GM18868 (cell line): ENCODE data around the gene TUBA1B.
"Not testable (repeated sequence)": the region's sequence is repeated elsewhere in the genome, so short reads cannot be mapped to it uniquely, and the experiment has no call there.

Experiments
- ATAC-seq: cut with Tn5 transposase; IDR thresholded peaks from one replicate; pipeline ENCODE4 v1.9.1; 2021; ENCODE audit warnings: mild to moderate bottlenecking, moderate library complexity; ENCODE audit not compliant: unreplicated experiment

Gene TUBA1B

GRCh38 chr12:49127971-49128370 lies 3.2 kb downstream of the TUBA1B start:
- not testable (repeated sequence) for ATAC-seq

GRCh38 chr12:49126852-49127763 lies 4.1 kb downstream of the TUBA1B start:
- ATAC-seq: no peak

GRCh38 chr12:49121047-49121696 lies 10.0 kb downstream of the TUBA1B start:
- no peak for ATAC-seq

GRCh38 chr12:49111206-49111605 lies 20.0 kb downstream of the TUBA1B start:
- ATAC-seq: no peak

- ATAC-seq: peak; percentile 98
These were observed 20.6 kb downstream of the TUBA1B start, which contains the start of gene LMBR1L for GRCh38 chr12:49110464-49111155. TSS of gene LMBR1L (minus strand) at chr12:49110847. CDS start at chr12:49110555, 292 bp downstream.

GRCh38 chr12:49109641-49110463 lies 21.3 kb downstream of the TUBA1B start:
- no peak for ATAC-seq

GRCh38 chr12:49108958-49109404 lies 22.2 kb downstream of the TUBA1B start:
- ATAC-seq: no peak

- ATAC-seq: no peak
These were observed 25.6 kb downstream of the TUBA1B start for GRCh38 chr12:49105504-49106084.

GRCh38 chr12:49104822-49105221 lies 26.4 kb downstream of the TUBA1B start:
- ATAC-seq: no peak

GRCh38 chr12:49100380-49100779 lies 30.8 kb downstream of the TUBA1B start:
- ATAC-seq: no peak

GRCh38 chr12:49098703-49099102 lies 32.5 kb downstream of the TUBA1B start:
- ATAC-seq: no peak

GRCh38 chr12:49098035-49098451 lies 33.2 kb downstream of the TUBA1B start:
- ATAC-seq: no peak

GRCh38 chr12:49097381-49097780 lies 33.8 kb downstream of the TUBA1B start:
- no peak for ATAC-seq

GRCh38 chr12:49094975-49095365 lies 36.2 kb downstream of the TUBA1B start:
- no peak for ATAC-seq

- no peak for ATAC-seq
These were observed 36.8 kb downstream of the TUBA1B start, which contains the start of gene DHH for GRCh38 chr12:49094160-49094974. TSS of gene DHH (minus strand) at chr12:49094801. CDS start at chr12:49094512, 289 bp downstream.

- no peak for ATAC-seq
These were observed 37.4 kb downstream of the TUBA1B start for GRCh38 chr12:49093792-49094159.

GRCh38 chr12:49092816-49093406 lies 38.3 kb downstream of the TUBA1B start:
- no peak for ATAC-seq

GRCh38 chr12:49092086-49092815 lies 38.9 kb downstream of the TUBA1B start:
- no peak for ATAC-seq
